Peyer's patch (tissue), 4 donors: ENCODE measurements around the gene LHCGR. TPM values are rescaled to one million over a fixed set of nuclear protein-coding genes. Genes with fewer than 3 reads are reported as not detected.
"Not testable (repeated sequence)": the region's sequence is repeated elsewhere in the genome, so short reads cannot be mapped to it uniquely, and the experiment has no call there.

Source experiments
- DNase-seq, 3 donors: peaks; one replicate each; pipeline ENCODE4 v3.0.0-alpha.2; 2017 to 2019
- H3K27ac ChIP-seq, 4 donors: fragments of 200-600 bp; sonication (generic); one replicate each; pipeline ENCODE4 v1.5.1; 2016 to 2019
- H3K27me3 ChIP-seq, 2 donors: fragments of 200-600 bp; sonication (generic); one replicate each; pipeline ENCODE4 v1.5.1; 2019
- H3K36me3 ChIP-seq, 3 donors: fragments of 200-600 bp; sonication (generic); one replicate each; pipeline ENCODE4 v1.5.1; 2016 to 2019
- H3K4me1 ChIP-seq, 4 donors: fragments of 200-600 bp; sonication (generic); one replicate each; pipeline ENCODE4 v1.5.1; 2016 to 2019
- H3K4me3 ChIP-seq, 4 donors: fragments of 200-600 bp; sonication (generic); 1 replicate in 3 of 4; 2 replicates in 1 of 4; pipeline ENCODE4 v1.5.1; 2016 to 2019; ENCODE audit warnings: mild to moderate bottlenecking in 1 of 4
- H3K9me3 ChIP-seq, 4 donors: fragments of 200-600 bp; sonication (generic); one replicate each; pipeline ENCODE4 v1.5.1; 2016 to 2019; ENCODE audit warnings: mild to moderate bottlenecking in 1 of 4
- CTCF ChIP-seq, 6 experiments: fragments of 450-650 bp in 4 of 6; fragments of 200-600 bp in 2 of 6; sonication (generic) in 1 of 6; IDR thresholded peaks; one replicate each; pipeline ENCODE4 v1.5.1; 2017 to 2019; ENCODE audit warnings: antibody characterized with exemption in 6 of 6, mild to moderate bottlenecking in 3 of 6, moderate library complexity in 1 of 6
- POLR2A ChIP-seq, 2 donors: fragments of 450-650 bp; IDR thresholded peaks; one replicate each; pipeline ENCODE4 v1.5.1; 2017; ENCODE audit warnings: antibody characterized with exemption in 2 of 2, mild to moderate bottlenecking in 2 of 2, moderate library complexity in 2 of 2
- total RNA-seq, 4 donors: library from RNA; depleted of rRNA; stranded (reverse); fragments of >200 nt; gene quantifications; one replicate each; pipeline ENCODE4 v1.1.0, GENCODE V29; 2016

Gene LHCGR
- total RNA-seq, 4 donors from 2014 or later, result not detected

GRCh38 chr2:48749291-48750127 lies 6.0 kb downstream of the LHCGR start:
- TF ChIP-seq CTCF (IDR thresholded peaks at IDR 0.05), result no peak
- no peaks in the 10 kb centered on the region for H3K4me1 ChIP-seq
- no peak for DNase-seq

GRCh38 chr2:48747319-48747718 lies 8.2 kb downstream of the LHCGR start:
- H3K36me3 ChIP-seq, result no peaks in the 10 kb centered on the region
- no peak overlapping the region for H3K27ac ChIP-seq
- H3K27me3 ChIP-seq, result no peaks in the 10 kb centered on the region
- H3K4me1 ChIP-seq, result no peaks in the 10 kb centered on the region
- TF ChIP-seq CTCF (IDR thresholded peaks at IDR 0.05), result no peak
- TF ChIP-seq POLR2A (IDR thresholded peaks at IDR 0.05), result no peak
- no peak for DNase-seq
- H3K9me3 ChIP-seq, result no peaks in the 10 kb centered on the region
- H3K4me3 ChIP-seq, result no peak overlapping the region

More at GRCh38 chr2:48749291-48750127, 6.0 kb downstream of the LHCGR start:
- Histone ChIP-seq H3K27ac (no peak overlapping the region), H3K9me3 (no peaks in the 10 kb centered on the region), H3K4me3 (no peak overlapping the region), H3K27me3 (no peaks in the 10 kb centered on the region), H3K36me3 (no peaks in the 10 kb centered on the region)

- H3K9me3 ChIP-seq, H3K27ac ChIP-seq, DNase-seq, H3K36me3 ChIP-seq, H3K4me1 ChIP-seq, H3K4me3 ChIP-seq, H3K27me3 ChIP-seq: not testable (repeated sequence)
Measured at GRCh38 chr2:48739236-48739635, 16.3 kb downstream of the LHCGR start.

GRCh38 chr2:48738806-48739205 lies 16.7 kb downstream of the LHCGR start:
- Histone ChIP-seq H3K27me3 (no peaks in the 10 kb centered on the region), H3K9me3 (peaks cover 0 to 4% (median 0%) of the 10 kb centered on the region in 4 donors), H3K4me3 (no peak overlapping the region), H3K36me3 (no peaks in the 10 kb centered on the region), H3K4me1 (no peaks in the 10 kb centered on the region), H3K27ac (no peak overlapping the region)
- no peak for DNase-seq
- TF ChIP-seq CTCF (IDR thresholded peaks at IDR 0.05) (no peak), POLR2A (IDR thresholded peaks at IDR 0.05) (no peak)

GRCh38 chr2:48736251-48736650 lies 19.3 kb downstream of the LHCGR start:
- Histone ChIP-seq H3K27me3 (no peaks in the 10 kb centered on the region), H3K4me1 (no peaks in the 10 kb centered on the region), H3K27ac (no peak overlapping the region), H3K36me3 (no peaks in the 10 kb centered on the region), H3K9me3 (peaks cover 0 to 4% (median 0%) of the 10 kb centered on the region in 4 donors), H3K4me3 (no peak overlapping the region)
- DNase-seq, result no peak
- no peak for TF ChIP-seq POLR2A (IDR thresholded peaks at IDR 0.05)
- no peak for TF ChIP-seq CTCF (IDR thresholded peaks at IDR 0.05)

- H3K4me1 ChIP-seq, result no peaks in the 10 kb centered on the region
- H3K4me3 ChIP-seq, result no peak overlapping the region
- peaks cover 0 to 4% (median 0%) of the 10 kb centered on the region in 4 donors for H3K9me3 ChIP-seq
- TF ChIP-seq POLR2A (IDR thresholded peaks at IDR 0.05), result no peak
- TF ChIP-seq CTCF (IDR thresholded peaks at IDR 0.05), result no peak
- no peaks in the 10 kb centered on the region for H3K27me3 ChIP-seq
- no peak for DNase-seq
- H3K36me3 ChIP-seq, result no peaks in the 10 kb centered on the region
- no peak overlapping the region for H3K27ac ChIP-seq
Measured at GRCh38 chr2:48734576-48735303, 20.8 kb downstream of the LHCGR start.
